ENCODE measurements around the gene DCTN3.

The DCTN3 gene

DNA sequence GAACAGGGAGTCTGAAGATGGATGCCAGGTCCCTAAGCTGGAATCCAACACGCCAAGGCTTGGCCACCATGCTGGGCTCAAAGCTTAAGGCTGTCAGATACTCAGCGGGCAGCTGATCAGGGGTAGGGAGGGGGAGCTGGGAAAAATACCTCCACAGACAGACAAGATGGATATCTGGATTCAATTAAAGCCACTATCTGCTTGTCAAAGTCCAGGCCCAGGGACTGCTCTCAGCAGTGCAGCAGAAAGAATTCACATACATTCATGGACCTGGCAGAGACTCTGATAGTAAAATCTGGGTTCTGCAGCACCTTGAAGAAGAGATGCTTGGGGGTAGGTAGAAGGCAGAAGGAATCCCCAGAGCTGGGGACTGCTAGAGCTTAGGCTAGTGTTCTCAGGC is 5.2 kb downstream of the DCTN3 start:
- no peak for DNase-seq

DNA sequence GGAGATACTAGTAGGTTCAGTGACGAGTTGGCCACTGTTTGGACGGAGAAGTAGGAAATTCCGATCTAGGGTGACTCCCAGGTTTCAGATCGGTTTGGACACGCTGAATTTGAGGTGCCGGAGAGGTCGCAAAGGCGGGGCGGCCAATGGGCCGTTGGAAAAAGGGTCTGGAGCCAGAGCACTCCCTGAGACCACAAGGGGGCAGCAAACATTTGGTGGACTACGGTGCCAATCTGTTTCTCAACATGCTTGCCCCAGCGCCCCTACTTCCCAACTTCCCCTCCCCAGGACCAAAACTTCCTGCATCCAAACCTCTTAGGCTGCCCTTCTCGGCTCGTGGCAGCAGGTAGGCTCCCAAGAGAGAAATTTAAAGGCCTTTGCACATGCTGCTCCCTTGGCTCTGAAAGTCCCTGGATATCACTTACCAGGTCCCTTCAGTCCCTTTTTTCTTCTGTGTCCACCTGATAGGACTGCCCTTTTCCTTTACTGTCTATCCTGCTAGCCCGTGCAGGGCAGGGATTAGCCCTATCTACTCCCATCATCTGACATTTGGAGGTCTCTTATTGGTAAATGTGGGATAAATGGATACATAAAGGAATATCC is 7.4 kb downstream of the DCTN3 start:
- DNase-seq: peak; percentile 80

DNA sequence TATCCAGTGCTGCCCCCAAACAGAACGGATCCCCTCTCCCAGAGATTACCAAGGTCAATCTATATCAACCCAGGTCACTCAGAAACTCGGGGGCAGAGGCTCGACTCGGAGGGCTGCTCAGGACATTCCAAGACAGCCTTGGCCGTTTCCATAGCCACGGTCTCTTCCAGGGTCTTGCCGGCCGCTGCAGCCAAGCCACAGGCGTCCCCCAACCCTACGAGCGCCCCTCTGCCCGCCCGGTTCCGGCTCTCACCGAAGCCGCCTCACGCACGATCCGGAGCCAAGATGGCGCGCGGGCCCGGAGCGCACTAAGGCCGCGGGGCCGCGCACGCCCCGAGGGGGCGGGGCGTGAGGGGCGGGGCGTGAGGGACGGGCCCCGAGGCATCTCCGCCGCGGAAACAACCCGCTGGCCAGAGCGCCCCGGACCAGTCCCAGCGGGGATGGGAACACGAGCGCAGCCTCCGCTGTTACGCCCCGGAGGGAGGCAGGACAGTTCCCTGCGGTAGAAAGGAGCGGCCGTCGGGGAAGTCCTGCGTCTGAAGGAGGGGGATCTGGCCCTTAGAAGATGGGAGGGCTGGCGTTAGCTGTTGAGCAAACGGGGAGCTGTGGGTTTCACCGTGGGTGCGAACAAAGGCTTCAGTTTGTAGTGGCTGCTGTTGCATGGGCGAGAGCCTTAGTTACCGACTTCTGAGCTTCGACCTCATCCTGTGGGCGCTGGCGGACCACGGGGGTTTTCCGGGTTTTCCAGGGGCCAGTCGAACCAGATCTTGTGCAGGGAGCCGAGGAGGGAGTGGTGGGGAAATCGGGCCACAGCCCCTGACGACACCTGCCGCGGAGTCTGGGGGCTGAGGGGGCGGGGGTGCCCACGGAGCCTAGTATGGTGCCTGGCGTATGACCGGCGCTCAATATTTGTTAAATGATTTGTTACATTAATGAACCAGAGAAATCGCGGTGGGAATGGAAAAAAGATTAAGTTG is 8.2 kb downstream of the DCTN3 start, which contains the start of gene RPP25L:
Gene RPP25L (minus strand): TSS at position 287 of the 977 bp plus-strand sequence. CDS start 801 bp downstream, outside the sequence.
- DNase-seq: peak; percentile 88

DNA sequence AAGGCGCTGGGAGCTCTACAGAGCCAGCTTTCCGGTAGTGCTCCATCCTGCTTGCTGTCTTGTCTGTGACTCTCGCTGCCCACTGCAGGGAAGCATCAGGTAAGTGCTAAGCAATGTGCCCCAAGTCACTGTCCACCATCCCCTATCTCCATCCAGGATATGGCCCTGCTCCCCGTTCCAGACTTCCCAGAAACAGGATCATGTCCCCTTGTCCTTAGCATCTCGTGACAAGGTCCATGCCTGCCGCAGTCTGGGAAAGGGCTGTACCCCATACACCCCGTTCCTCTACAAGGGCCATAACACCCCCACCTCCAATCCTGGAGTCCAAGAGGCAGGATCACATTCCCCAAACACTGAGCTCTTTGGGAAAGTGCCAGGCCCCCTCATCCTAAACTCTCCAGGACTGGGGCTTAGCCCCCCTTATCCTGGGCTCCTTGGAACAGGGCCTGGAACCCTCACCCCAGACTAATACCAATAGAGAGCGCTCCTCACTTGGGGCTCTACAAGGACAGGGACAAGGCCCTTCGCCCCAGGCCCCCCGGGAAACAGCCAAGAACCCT is 9.0 kb downstream of the DCTN3 start:
- no peak for DNase-seq

DNA sequence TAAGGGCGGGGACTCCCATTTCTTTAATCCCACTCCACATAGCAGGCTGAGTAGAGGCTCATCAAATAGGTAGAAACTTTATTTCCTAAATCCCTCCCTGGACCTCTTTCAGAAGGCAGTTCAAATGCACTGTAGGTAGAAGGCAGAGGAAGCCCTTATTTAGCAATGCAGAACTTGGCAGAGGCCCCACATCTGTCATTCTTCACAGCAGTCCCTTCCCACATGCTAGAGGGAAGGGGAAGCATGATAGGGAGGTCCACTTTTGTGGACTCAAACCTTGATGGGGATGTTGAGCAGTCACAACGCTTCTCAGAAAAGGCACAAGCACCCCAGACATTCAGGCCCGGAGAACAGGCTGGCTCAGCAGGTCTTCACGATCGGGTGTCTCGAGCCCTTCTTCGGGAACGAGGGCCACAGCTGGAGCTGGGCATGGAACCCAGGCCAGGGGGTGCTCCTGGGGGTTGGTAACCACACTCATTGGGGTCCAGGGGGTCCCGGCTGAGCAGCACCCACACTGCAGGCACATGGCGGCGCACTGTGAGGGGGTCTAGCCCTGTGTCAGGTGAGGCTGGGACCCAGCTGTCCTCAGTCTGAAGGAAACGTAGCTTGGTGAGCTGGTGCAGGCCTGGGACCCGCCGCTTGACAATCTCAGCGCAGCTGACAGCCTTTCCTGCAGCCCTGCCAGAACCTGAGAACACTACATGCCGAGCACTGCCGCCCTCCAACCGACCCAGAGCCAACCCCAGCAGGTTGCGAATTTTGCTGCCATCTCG is 9.7 kb downstream of the DCTN3 start:
- no peak for DNase-seq

DNA sequence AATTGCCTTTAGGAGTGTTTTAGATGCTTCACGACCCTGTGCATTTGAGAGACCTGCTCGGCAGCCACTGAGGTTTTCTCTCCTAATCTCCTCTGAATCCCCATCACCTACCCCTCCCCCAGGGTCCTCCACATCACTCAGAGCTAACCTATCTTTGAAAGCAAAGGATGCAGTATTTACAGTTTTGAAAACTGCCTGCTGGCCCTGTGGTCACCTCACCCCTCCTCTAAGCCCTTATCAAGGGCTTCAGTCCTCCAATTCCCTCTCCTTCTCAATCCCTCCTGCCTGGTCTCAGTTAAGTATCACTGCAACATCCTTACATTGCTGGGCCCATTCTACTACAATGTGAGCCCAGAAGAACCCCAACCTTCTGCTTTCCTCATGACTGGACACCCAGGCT is 13.0 kb downstream of the DCTN3 start:
- no peak for DNase-seq

DNA sequence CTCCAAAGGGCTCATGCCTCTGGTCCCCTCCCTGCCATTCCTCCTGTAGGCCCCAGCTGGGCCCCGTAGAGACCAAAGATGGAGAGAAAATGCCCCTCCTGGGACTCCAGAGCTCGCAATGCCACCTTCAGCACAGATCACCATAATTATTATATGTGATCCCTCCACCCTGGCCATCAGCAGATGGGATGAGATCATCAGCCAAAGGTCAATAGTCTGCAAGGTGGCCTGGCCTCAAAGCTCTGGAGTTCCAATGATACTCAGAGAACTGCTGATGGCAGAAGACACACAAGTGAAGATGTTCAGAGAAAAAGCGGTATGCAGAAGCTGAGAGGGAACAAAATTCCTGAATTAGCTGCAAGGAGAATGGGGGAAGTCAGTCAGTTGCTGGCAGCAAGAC is 13.4 kb downstream of the DCTN3 start:
- DNase-seq: no peak

DNA sequence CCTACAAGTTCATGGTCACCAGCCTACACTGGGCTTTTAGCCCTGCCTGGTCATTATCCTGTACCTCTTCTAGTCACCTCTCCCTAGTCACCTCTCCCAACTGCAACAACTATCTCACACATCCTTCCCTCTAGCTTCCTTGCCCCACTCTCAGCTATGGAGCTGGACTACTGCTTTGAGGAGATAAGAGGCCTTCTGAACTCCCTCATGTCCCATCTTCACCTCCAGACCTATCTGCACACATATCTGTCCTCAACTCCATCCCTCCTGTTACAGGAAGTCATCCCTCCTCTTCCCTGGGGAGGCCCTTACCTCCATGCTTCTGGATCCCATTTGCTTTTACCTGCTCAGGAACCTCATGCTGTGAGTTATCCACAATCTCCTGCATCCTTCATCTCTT is 14.1 kb downstream of the DCTN3 start:
- no peak for DNase-seq

DNA sequence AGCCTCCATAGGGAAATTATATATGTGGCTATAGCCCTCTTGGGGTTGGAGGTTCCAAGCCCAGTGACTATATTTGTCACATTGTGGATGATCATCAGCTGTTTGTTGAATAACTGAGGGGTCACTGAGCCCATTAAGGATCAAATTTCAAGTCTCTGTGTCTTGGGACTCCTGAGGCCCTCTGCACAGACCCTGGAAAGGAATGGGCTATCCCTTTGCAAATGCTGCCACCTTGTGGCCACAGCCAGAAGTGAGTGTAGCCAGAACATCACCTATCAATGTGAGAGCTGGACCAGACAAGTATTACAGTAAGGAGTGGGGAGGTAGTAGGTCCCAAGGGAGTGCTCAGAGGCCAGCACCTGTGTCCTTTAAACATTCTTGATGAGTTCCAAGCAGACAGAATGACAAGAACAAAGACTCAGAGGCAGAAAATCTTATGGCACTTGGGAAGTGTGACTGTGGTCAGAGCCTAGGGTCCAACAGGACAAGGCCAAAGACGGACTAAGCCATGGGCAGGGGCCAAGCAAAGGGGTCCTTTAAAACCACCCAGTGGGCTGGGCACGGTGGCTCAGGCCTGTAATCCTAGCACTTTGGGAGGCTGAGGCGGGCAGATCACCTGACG is 16.6 kb downstream of the DCTN3 start:
- DNase-seq: peak; percentile 87

DNA sequence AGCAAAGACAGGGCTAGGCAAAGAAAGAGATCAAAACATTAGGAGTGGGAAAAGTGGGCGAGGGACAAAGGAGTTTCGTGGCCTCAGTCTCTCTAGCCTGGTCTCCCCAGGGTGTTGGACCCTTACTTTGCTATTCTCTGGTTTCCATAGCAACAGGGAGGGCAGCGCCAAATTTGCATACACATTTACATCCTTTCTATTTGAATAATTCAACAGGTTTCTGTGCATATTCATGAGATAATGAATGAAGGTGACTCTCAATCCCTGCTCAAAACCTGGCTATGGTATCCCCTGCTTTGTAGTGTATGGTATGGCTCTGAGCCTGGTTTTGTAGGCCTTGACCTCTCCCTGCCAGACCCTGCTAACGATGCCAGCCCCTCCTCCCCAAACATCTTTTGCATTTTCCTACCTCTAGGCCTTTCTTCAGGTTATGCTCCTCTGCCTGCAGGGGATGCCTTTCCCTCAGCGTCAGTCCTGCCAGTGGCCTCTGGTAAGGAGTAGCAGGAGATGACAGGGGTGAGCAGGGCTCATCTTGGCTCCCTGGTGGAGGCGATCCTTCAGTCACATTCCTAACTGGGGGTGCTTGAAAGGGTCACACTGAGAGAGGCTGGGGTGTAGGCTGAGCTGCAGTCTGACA is 18.2 kb downstream of the DCTN3 start:
- no peak for DNase-seq

DNA sequence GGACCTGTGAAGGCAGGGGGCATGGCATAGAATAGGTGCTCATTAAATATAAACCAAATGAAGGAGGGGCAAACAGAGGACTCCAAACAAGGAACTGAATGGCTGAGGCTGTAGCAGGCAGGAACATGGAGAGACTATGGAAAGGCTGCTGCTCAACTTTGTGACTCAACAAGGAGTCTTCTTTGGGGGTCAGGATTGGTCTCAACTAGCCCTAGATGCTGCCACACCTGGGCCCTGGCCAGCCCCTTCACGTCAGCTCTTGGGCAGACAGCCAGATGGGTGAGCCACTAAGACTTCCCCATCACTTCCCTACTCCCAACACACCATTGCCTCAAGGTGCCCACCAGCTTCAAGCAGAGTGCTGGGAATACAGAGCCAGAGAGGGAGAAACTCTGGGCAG is 19.4 kb downstream of the DCTN3 start:
- no peak for DNase-seq

DNA sequence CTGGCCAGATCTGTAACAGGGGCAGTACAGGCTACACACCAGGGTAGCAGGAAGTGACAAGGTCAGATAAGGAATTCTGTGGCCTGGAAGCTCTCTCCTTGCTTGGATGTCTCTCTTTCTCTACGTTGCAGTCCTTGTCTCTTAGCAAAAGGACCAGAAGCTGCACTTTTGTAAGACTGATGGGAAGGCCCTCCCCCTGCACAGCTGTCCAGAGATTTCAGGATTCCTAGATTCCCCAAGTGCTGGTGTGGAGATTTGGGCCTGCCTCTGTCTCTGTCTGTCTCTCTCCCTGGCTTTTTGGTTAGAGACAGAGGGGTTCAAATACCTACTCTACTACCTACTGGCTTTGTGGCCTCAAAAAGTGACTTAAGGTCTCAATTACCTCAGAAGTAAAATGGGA is 20.7 kb downstream of the DCTN3 start:
- no peak for DNase-seq

DNA sequence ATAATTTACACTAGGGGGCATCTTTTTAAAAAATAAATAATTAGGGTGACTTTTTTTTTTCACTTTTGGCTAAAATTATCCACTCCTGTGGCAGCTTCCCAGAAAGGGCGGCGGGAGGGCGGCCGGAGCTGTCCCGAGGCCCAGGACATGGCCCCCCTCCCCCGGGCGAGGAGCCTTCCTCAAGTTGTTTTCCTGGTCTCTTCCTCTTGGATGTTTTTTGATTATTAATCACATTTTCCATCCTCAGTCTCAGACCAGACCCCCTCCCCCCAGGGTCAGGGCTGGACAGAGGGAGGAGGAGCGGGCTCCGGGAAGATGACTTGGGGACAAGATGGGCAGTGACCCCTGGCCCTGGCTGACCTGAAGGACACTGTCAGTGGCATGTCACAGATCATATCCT is 26.1 kb downstream of the DCTN3 start:
- no peak for DNase-seq

DNA sequence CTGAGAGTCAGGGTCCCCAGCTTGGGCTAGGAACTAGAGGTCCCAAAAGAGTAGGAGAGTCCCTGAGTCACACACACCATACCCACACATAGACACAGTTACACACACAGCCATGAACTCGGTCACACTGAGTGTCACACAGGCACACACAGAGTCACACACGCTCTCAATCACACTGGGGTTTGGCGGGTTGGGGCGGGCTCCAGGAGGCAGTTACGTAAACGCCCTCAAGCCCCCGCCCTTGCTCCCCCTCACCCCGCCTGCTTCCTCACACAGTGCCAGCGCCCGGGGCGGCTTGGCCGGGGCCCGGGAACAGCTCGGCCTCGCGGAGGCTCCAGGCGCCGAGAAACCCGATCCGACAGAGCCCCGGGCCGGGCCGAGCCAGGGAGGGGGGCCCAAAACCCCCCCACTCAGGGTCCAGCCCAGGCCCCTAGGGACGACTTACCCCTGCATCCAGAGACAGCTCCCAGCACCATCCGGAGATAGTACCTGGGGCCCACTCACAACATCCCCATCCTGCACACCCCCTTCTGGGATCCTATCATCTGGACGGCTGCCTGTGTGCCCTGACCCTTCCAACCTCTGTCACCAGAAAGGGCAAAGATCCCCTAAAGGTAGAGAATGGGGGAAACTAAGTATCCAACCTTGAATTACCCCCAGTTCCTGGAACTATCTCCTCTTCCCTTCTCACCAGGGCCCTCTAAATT is 27.2 kb downstream of the DCTN3 start:
- no peak for DNase-seq

DNA sequence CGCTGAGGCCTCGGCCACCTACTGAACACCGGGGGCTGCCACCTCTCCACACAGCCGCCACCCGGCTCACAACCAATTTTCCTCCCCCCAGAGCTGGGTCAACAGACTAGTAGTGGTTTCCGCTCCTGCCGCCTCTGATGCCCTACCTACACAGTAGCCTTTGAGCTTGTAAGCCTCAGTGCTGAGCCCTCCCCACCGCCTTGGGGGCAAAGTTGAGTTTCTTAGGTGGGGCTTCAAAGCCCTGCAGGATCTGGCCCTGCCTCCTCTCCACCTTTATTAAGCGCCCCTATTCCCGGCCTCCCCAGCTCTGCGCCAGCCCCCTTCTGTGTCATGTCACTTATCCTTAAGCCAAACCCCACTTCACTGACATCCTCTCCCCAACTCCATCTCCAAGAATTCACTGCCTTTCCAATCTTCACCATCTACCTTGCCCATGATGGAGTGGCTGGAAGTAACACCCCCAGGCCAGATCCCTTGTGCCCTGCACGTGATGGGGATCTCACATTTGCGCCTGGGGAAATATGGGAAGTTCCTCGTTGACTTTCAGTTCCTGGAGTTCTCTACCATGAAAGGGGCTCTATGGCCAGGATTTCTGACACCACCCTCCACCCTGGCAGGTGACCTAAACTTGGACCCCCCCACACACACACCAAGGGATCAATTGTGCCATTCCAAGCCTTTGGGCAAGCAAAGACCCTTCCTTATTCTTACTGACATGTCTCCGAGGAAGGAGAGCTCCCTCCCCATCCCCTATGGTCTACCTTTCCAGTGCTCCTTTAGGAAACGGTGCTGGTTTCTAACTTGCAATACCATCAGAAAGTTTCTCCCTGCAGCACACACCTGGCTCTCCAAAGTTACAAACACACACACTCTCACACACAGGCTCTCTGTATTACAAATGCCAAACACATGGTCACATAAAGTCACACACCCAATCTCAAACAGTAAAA is 28.1 kb downstream of the DCTN3 start:
- DNase-seq: no peak

DNA sequence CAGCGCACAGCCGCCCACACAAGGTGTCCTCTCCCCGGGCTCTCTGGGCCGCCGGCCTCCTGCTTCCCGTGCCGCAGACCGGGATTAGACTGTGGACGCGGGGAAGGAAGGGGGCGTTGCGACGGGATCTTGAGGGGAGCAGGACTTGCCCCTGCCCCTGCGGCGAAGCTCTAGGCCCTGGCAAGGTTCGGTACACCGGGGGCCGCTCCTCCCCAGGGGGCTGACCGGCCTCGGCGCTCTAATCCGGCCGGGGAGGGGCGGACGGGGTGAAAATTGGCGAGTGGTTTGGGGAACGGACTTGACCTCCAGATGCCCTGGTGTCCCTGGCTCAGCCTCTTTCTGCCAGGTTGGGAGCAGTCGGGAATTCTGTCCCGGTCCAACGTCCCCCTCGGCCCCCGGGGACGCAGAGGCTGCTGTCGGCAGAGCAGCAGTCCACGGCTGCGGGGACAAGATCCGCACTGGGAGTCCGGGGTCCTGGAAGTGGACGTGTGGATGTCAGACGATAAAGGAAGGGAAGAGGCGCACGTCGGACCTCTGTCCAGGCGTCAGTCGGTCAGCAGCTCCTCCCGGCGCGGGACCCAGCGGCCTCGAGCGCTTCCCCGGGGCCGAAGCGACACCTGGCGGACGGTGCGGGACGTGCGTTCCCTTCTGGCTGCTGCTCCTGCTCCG is 28.9 kb downstream of the DCTN3 start:
- DNase-seq: peak; percentile 88

DNA sequence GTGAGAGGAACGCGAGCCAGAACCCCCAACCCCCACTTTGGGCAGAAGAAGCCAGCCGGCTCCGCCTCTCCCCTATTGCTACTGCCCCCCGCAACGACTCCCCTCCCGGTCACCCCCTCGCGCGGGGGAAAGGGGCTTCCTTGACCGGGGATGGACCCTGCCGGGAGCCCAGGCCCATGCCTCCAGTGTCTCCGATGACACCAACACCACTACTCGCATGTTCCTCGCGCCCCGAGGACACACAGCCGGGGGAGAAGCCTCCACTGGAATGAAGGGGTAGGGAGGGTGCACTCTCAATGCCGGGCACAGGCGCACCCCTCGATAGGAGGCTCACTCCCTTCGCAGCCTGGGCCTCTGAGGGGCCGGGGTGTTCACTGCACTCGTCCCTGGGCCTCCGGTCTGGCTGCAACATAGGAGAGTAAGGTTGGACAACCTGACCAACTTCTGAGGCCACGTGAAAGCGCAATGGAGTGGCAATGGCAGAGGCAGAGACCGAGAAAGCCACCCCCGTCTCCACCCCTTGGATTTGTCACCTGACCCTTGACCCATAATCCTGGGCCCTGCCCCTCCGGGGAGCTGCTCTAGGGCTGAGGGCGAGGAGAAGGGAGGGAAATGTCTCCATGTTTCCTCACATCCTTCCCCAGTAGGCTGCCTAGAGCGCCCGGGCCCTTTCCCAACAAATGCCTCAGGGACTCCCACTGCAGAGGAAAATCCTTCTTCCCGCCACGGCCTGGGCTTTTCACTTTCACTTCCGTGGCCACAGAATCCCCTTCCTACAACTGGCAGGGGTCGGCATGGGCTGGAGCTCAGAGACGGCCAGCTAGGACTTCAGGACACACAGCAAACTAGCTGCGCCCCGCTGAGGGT is 29.7 kb downstream of the DCTN3 start:
- DNase-seq: peak; percentile 30

DNA sequence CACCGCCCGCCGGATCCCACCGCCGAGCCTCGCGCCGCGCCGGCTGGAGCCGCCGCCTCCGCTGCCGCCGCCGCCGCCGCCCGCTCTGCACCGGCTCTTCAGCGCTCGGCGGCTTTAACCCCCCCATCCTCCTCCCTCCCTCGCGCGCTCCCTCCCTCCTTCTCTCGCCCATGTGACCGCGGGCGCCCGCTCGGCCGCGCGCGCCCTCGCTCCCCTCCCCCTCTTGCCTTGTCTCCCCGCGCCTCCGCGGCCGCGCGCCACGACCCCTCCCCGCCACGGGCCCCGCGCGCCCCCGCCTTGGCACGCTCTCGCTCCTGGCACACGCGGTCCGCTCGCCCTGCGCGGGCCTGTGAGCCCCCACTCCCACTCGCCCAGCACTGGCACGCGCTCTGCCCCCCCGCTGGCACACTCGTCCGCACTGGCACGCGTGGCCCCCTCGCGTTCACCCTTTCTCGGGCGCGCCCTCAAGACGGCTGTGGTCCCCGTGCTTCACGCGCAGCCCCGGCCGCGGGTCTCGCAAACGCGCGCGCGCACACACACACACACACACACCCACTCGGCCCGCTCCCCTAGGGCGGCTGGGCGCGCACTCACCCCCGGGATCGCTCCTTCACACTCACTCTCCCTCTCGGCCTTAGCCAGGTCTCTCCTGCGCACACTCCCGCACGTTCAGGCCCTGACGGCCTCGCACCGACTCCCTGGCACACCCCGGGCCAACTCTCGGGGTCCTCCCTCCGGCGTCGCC is 30.5 kb downstream of the DCTN3 start, which contains the start of gene CNTFR:
Gene CNTFR (minus strand): TSS at position 89 of the 745 bp plus-strand sequence. CDS start 20,743 bp downstream, outside the sequence.
- DNase-seq: peak; percentile 26
